Measurements from ENCODE around the gene TEF.
A peak's percentile ranks its signal among the peaks of the same experiment; 100 is the strongest.

Gene TEF, protein sequence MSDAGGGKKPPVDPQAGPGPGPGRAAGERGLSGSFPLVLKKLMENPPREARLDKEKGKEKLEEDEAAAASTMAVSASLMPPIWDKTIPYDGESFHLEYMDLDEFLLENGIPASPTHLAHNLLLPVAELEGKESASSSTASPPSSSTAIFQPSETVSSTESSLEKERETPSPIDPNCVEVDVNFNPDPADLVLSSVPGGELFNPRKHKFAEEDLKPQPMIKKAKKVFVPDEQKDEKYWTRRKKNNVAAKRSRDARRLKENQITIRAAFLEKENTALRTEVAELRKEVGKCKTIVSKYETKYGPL

GRCh38 chr22:41381329-41382097 is at the start of gene TEF:
TEF (plus strand) TSS chr22:41381942; CDS start chr22:41382045, 103 bp downstream.
- H3K4me3 ChIP-seq (ENCODE audit: low read depth, low read length) = peak within 1 kb of the TSS; percentile 89
- H3K79me2 ChIP-seq (ENCODE audit: control insufficient read depth, insufficient read depth, low read length, unreplicated experiment) = no peaks in the 10 kb centered on the region
- no peaks in the 10 kb centered on the region for H3K36me3 ChIP-seq (ENCODE audit: insufficient read depth, low read length)
- peak within 1 kb of the TSS; percentile 81 for H2AFZ ChIP-seq (ENCODE audit: low read length, unreplicated experiment)
- no peaks in the 10 kb centered on the region for H3K27me3 ChIP-seq (ENCODE audit: insufficient read depth, low read length)
- H3K4me1 ChIP-seq (ENCODE audit: control insufficient read depth, insufficient read depth, low read length, unreplicated experiment) = peaks cover 7% of the 10 kb centered on the region
- H3K27ac ChIP-seq (ENCODE audit: low read depth, low read length) = peak within 1 kb of the TSS; percentile 96

GRCh38 chr22:41332217-41332939 is 49.4 kb upstream of the TEF start:
- no peaks in the 10 kb centered on the region for H3K27me3 ChIP-seq (ENCODE audit: insufficient read depth, low read length)
- H3K79me2 ChIP-seq (ENCODE audit: control insufficient read depth, insufficient read depth, low read length, unreplicated experiment) = no peaks in the 10 kb centered on the region
- no peak overlapping the region for H2AFZ ChIP-seq (ENCODE audit: low read length, unreplicated experiment)
- no peak overlapping the region for H3K4me3 ChIP-seq (ENCODE audit: low read depth, low read length)
- no peak overlapping the region for H3K27ac ChIP-seq (ENCODE audit: low read depth, low read length)
- no peaks in the 10 kb centered on the region for H3K36me3 ChIP-seq (ENCODE audit: insufficient read depth, low read length)
- H3K4me1 ChIP-seq (ENCODE audit: control insufficient read depth, insufficient read depth, low read length, unreplicated experiment) = no peaks in the 10 kb centered on the region

GRCh38 chr22:41333806-41334205 is 47.9 kb upstream of the TEF start:
- H3K36me3 ChIP-seq (ENCODE audit: insufficient read depth, low read length) = no peaks in the 10 kb centered on the region
- H2AFZ ChIP-seq (ENCODE audit: low read length, unreplicated experiment) = no peak overlapping the region
- no peak overlapping the region for H3K4me3 ChIP-seq (ENCODE audit: low read depth, low read length)
- no peaks in the 10 kb centered on the region for H3K27me3 ChIP-seq (ENCODE audit: insufficient read depth, low read length)
- H3K4me1 ChIP-seq (ENCODE audit: control insufficient read depth, insufficient read depth, low read length, unreplicated experiment) = no peaks in the 10 kb centered on the region
- no peaks in the 10 kb centered on the region for H3K79me2 ChIP-seq (ENCODE audit: control insufficient read depth, insufficient read depth, low read length, unreplicated experiment)
- no peak overlapping the region for H3K27ac ChIP-seq (ENCODE audit: low read depth, low read length)

GRCh38 chr22:41334215-41334614 is 47.5 kb upstream of the TEF start:
- no peak overlapping the region for H2AFZ ChIP-seq (ENCODE audit: low read length, unreplicated experiment)
- H3K27ac ChIP-seq (ENCODE audit: low read depth, low read length) = no peak overlapping the region
- H3K4me1 ChIP-seq (ENCODE audit: control insufficient read depth, insufficient read depth, low read length, unreplicated experiment) = no peaks in the 10 kb centered on the region
- H3K36me3 ChIP-seq (ENCODE audit: insufficient read depth, low read length) = no peaks in the 10 kb centered on the region
- H3K4me3 ChIP-seq (ENCODE audit: low read depth, low read length) = no peak overlapping the region
- H3K79me2 ChIP-seq (ENCODE audit: control insufficient read depth, insufficient read depth, low read length, unreplicated experiment) = no peaks in the 10 kb centered on the region
- H3K27me3 ChIP-seq (ENCODE audit: insufficient read depth, low read length) = no peaks in the 10 kb centered on the region

GRCh38 chr22:41334951-41335635 is 46.6 kb upstream of the TEF start:
- no peak overlapping the region for H2AFZ ChIP-seq (ENCODE audit: low read length, unreplicated experiment)
- H3K79me2 ChIP-seq (ENCODE audit: control insufficient read depth, insufficient read depth, low read length, unreplicated experiment) = no peaks in the 10 kb centered on the region
- no peaks in the 10 kb centered on the region for H3K4me1 ChIP-seq (ENCODE audit: control insufficient read depth, insufficient read depth, low read length, unreplicated experiment)
- no peaks in the 10 kb centered on the region for H3K36me3 ChIP-seq (ENCODE audit: insufficient read depth, low read length)
- H3K4me3 ChIP-seq (ENCODE audit: low read depth, low read length) = no peak overlapping the region
- H3K27me3 ChIP-seq (ENCODE audit: insufficient read depth, low read length) = no peaks in the 10 kb centered on the region
- H3K27ac ChIP-seq (ENCODE audit: low read depth, low read length) = no peak overlapping the region

- no peaks in the 10 kb centered on the region for H3K79me2 ChIP-seq (ENCODE audit: control insufficient read depth, insufficient read depth, low read length, unreplicated experiment)
- H3K4me1 ChIP-seq (ENCODE audit: control insufficient read depth, insufficient read depth, low read length, unreplicated experiment) = no peaks in the 10 kb centered on the region
- no peaks in the 10 kb centered on the region for H3K27me3 ChIP-seq (ENCODE audit: insufficient read depth, low read length)
- no peaks in the 10 kb centered on the region for H3K36me3 ChIP-seq (ENCODE audit: insufficient read depth, low read length)
- H2AFZ ChIP-seq (ENCODE audit: low read length, unreplicated experiment) = no peak overlapping the region
- H3K4me3 ChIP-seq (ENCODE audit: low read depth, low read length) = no peak overlapping the region
- no peak overlapping the region for H3K27ac ChIP-seq (ENCODE audit: low read depth, low read length)
These were observed 43.0 kb upstream of the TEF start for GRCh38 chr22:41338614-41339212.

DNA sequence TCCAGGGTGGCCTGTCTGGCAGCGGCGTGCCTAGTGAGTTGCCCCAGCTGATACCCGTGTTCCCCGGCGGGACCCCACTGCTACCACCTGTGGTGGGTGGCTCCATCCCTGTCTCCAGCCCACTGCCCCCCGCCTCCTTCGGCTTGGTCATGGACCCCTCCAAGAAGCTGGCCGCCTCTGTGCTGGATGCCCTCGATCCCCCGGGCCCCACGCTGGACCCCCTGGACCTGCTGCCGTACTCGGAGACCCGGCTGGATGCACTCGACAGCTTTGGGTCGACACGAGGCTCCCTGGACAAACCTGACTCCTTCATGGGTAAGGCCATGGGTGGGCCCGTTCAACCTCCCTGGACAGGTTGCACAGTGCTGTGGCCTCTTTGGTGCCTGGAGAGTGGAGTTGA is 41.9 kb upstream of the TEF start:
- Histone ChIP-seq H3K79me2 (ENCODE audit: control insufficient read depth, insufficient read depth, low read length, unreplicated experiment) (no peaks in the 10 kb centered on the region), H2AFZ (ENCODE audit: low read length, unreplicated experiment) (no peak overlapping the region), H3K27ac (ENCODE audit: low read depth, low read length) (no peak overlapping the region), H3K4me3 (ENCODE audit: low read depth, low read length) (no peak overlapping the region), H3K27me3 (ENCODE audit: insufficient read depth, low read length) (no peaks in the 10 kb centered on the region), H3K36me3 (ENCODE audit: insufficient read depth, low read length) (no peaks in the 10 kb centered on the region), H3K4me1 (ENCODE audit: control insufficient read depth, insufficient read depth, low read length, unreplicated experiment) (no peaks in the 10 kb centered on the region)

DNA sequence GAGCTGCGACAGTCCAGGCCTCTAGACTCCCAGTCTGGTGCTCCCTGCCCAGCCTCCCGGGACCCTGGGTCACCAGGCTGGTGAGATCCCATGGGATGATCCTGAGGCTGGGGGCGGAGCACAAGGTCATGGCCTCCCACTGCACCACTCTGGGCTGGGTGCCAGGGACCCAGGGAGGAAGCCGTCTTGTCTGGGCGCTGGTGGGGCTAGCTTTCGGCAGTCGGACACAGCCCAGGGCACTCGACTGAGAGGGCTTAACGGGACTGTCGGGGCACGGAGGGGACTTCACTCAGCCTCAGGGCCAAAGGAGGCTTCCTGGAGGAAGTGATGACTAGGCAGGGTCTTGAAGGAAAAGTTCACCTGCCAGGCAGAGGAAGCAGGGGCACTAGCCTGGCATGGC is 41.4 kb upstream of the TEF start:
- Histone ChIP-seq H3K27ac (ENCODE audit: low read depth, low read length) (no peak overlapping the region), H3K79me2 (ENCODE audit: control insufficient read depth, insufficient read depth, low read length, unreplicated experiment) (no peaks in the 10 kb centered on the region), H3K4me1 (ENCODE audit: control insufficient read depth, insufficient read depth, low read length, unreplicated experiment) (no peaks in the 10 kb centered on the region), H3K27me3 (ENCODE audit: insufficient read depth, low read length) (no peaks in the 10 kb centered on the region), H2AFZ (ENCODE audit: low read length, unreplicated experiment) (no peak overlapping the region), H3K4me3 (ENCODE audit: low read depth, low read length) (no peak overlapping the region), H3K36me3 (ENCODE audit: insufficient read depth, low read length) (no peaks in the 10 kb centered on the region)

GRCh38 chr22:41341012-41341411 is 40.7 kb upstream of the TEF start:
- no peak overlapping the region for H3K4me3 ChIP-seq (ENCODE audit: low read depth, low read length)
- no peak overlapping the region for H2AFZ ChIP-seq (ENCODE audit: low read length, unreplicated experiment)
- H3K79me2 ChIP-seq (ENCODE audit: control insufficient read depth, insufficient read depth, low read length, unreplicated experiment) = no peaks in the 10 kb centered on the region
- H3K36me3 ChIP-seq (ENCODE audit: insufficient read depth, low read length) = no peaks in the 10 kb centered on the region
- no peaks in the 10 kb centered on the region for H3K27me3 ChIP-seq (ENCODE audit: insufficient read depth, low read length)
- no peak overlapping the region for H3K27ac ChIP-seq (ENCODE audit: low read depth, low read length)
- no peaks in the 10 kb centered on the region for H3K4me1 ChIP-seq (ENCODE audit: control insufficient read depth, insufficient read depth, low read length, unreplicated experiment)

DNA sequence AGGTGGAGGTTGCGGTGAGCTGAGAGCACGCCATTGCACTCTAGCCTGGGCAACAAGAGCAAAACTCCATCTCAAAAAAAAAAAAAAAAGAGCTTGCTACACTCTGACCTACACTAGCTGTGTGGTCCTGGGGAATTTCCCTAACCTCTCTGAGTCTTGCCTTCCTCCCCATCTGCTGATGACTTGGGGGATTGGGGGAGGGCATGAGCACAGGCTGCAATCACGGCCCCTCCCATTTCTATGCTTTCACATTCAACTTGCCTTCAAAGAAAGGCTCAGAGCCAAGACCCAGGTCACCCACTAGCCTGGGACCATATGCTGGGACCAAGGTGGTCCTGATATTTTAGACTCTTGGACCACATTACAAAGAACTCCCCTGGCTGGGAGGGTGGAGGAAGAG is 39.8 kb upstream of the TEF start:
- Histone ChIP-seq H3K4me3 (ENCODE audit: low read depth, low read length) (no peak overlapping the region), H3K27me3 (ENCODE audit: insufficient read depth, low read length) (no peaks in the 10 kb centered on the region), H3K4me1 (ENCODE audit: control insufficient read depth, insufficient read depth, low read length, unreplicated experiment) (no peaks in the 10 kb centered on the region), H2AFZ (ENCODE audit: low read length, unreplicated experiment) (no peak overlapping the region), H3K36me3 (ENCODE audit: insufficient read depth, low read length) (no peaks in the 10 kb centered on the region), H3K27ac (ENCODE audit: low read depth, low read length) (no peak overlapping the region), H3K79me2 (ENCODE audit: control insufficient read depth, insufficient read depth, low read length, unreplicated experiment) (no peaks in the 10 kb centered on the region)
